ENCODE data around the gene TPH2.

Gene TPH2

GRCh38 chr12:71949646-71950045, 11.0 kb downstream of the TPH2 start:
- Mint-ChIP-seq H3K36me3 (ENCODE audit: low read depth) (no peaks in the 10 kb centered on the region), H3K27ac (no peak overlapping the region), H3K9me3 (no peaks in the 10 kb centered on the region), H3K27me3 (peaks cover 47% of the 10 kb centered on the region), H3K4me3 (no peak overlapping the region), H3K4me1 (ENCODE audit: low read depth) (peaks cover 8% of the 10 kb centered on the region)
- no peak for DNase-seq

DNA sequence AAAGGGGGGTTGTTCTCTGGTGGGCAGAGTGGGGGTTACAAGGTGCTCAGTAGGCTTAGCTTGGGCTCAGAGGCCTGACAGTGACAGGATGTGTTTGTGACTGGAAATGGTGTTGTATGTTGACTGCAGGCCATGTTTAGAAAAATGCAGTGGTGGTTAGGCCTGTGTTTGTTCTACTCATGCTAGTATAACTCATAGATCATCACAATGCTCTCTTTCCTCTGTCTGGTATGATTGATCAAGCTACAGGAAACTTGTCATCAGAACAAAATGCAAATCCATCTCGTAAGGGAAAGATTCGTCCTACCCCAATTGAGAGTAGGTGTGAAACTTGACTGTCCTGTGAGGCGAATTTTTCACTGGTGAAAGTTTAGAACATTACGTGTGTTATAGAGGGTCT, 11.8 kb downstream of the TPH2 start:
- no peak overlapping the region for H3K27ac Mint-ChIP-seq
- H3K36me3 Mint-ChIP-seq (ENCODE audit: low read depth): no peaks in the 10 kb centered on the region
- H3K4me1 Mint-ChIP-seq (ENCODE audit: low read depth): peaks cover 8% of the 10 kb centered on the region
- no peak overlapping the region for H3K4me3 Mint-ChIP-seq
- no peaks in the 10 kb centered on the region for H3K9me3 Mint-ChIP-seq
- peaks cover 39% of the 10 kb centered on the region for H3K27me3 Mint-ChIP-seq
- DNase-seq: no peak

GRCh38 chr12:71950819-71951218, 12.2 kb downstream of the TPH2 start:
- peaks cover 8% of the 10 kb centered on the region for H3K4me1 Mint-ChIP-seq (ENCODE audit: low read depth)
- no peaks in the 10 kb centered on the region for H3K9me3 Mint-ChIP-seq
- no peak for DNase-seq
- no peak overlapping the region for H3K27ac Mint-ChIP-seq
- no peaks in the 10 kb centered on the region for H3K36me3 Mint-ChIP-seq (ENCODE audit: low read depth)
- H3K4me3 Mint-ChIP-seq: no peak overlapping the region
- H3K27me3 Mint-ChIP-seq: peaks cover 36% of the 10 kb centered on the region

GRCh38 chr12:71954083-71954778, 15.6 kb downstream of the TPH2 start:
- H3K4me1 Mint-ChIP-seq (ENCODE audit: low read depth): peaks cover 8% of the 10 kb centered on the region
- no peak for DNase-seq
- H3K27me3 Mint-ChIP-seq: peaks cover 27% of the 10 kb centered on the region
- no peaks in the 10 kb centered on the region for H3K36me3 Mint-ChIP-seq (ENCODE audit: low read depth)
- H3K4me3 Mint-ChIP-seq: no peak overlapping the region
- no peaks in the 10 kb centered on the region for H3K9me3 Mint-ChIP-seq
- H3K27ac Mint-ChIP-seq: no peak overlapping the region

DNA sequence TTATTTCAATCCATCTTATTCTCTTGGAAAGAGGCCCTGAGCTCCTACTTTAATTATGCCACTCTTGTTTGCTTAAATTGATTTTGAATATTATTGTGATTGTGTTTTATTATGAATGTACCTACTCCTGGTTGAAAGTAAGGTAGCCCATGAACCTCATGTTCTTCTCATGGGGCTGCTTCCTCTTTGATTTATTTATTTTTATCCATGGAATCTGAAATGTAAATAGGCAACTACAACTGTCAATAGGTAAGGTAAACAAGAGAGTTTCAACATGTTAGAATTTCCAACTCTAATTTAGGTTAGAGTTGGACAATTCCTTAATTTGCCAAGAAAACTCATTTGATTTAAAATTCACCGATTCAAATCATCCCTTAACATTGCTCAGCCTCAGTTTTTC, 16.2 kb downstream of the TPH2 start:
- Mint-ChIP-seq H3K27me3 (peaks cover 29% of the 10 kb centered on the region), H3K9me3 (no peaks in the 10 kb centered on the region), H3K27ac (no peak overlapping the region), H3K4me3 (no peak overlapping the region), H3K4me1 (ENCODE audit: low read depth) (peaks cover 8% of the 10 kb centered on the region), H3K36me3 (ENCODE audit: low read depth) (no peaks in the 10 kb centered on the region)
- DNase-seq: no peak

DNA sequence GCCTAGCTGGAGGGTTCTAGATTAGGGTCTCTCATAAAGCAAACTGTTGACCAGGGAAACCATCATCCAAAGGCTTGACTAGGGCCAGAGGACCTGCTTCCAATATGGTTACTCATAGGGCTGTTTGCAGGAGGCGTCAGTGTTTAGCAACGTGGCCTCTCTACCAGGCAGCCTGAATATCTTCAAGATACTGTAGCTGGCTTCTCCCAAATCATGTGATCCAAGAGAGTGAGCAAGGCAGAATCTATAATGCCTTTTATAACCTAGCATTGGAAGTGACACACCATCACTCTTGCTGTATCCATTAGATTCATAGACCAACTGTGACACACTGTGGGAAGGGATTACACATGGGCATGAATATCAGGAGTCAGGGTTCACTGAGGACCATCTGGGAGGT, 17.3 kb downstream of the TPH2 start:
- H3K4me3 Mint-ChIP-seq: no peak overlapping the region
- H3K36me3 Mint-ChIP-seq (ENCODE audit: low read depth): no peaks in the 10 kb centered on the region
- H3K4me1 Mint-ChIP-seq (ENCODE audit: low read depth): peaks cover 8% of the 10 kb centered on the region
- no peak overlapping the region for H3K27ac Mint-ChIP-seq
- H3K9me3 Mint-ChIP-seq: no peaks in the 10 kb centered on the region
- no peak for DNase-seq
- peaks cover 28% of the 10 kb centered on the region for H3K27me3 Mint-ChIP-seq

DNA sequence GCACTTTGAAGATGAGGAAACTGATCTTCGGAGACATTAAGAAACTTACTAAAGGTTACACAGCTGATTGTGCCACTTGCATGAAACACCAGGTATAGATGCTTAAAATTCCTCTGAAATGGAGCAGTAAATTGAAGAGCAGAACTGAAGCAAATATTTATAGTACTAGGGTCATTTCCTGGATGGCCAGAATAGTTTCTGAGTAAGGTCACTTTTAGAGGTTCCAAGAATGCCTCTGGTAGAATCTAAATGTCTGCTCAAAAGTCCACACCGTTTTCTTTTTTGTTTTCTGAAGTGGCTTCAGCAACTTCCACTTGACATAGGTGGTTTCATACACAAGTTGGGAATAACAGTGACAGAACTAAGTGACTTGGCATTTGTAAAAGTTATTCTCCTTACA, 19.4 kb downstream of the TPH2 start:
- DNase-seq: no peak
- H3K9me3 Mint-ChIP-seq: no peaks in the 10 kb centered on the region

DNA sequence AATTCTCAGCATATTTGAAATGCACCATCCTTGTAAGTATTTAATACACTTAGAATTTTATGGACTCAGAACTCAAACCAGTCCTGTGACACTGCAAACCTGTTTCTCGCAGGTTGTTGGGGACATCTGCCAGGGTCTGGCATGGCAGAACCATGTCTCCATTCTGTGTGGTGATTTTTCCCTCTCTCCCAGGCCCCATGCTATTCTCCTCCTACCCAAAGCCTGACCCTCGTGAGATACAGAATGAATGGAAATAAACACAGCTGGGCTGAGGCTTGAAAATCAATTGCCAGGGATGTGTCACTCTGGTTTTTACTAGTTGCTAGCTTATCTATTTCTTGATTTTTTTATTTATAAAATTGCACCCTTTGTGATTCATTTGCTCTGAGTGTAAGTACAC, 19.8 kb downstream of the TPH2 start:
- no peak overlapping the region for H3K27ac Mint-ChIP-seq
- H3K27me3 Mint-ChIP-seq: peaks cover 22% of the 10 kb centered on the region
- no peak overlapping the region for H3K4me3 Mint-ChIP-seq
- H3K9me3 Mint-ChIP-seq: no peaks in the 10 kb centered on the region
- H3K36me3 Mint-ChIP-seq (ENCODE audit: low read depth): no peaks in the 10 kb centered on the region
- DNase-seq: no peak
- H3K4me1 Mint-ChIP-seq (ENCODE audit: low read depth): peaks cover 4% of the 10 kb centered on the region

More for the DNA sequence above, 19.4 kb downstream of the TPH2 start:
- peaks cover 4% of the 10 kb centered on the region for H3K4me1 Mint-ChIP-seq (ENCODE audit: low read depth)
- no peak overlapping the region for H3K4me3 Mint-ChIP-seq
- peaks cover 26% of the 10 kb centered on the region for H3K27me3 Mint-ChIP-seq
- H3K27ac Mint-ChIP-seq: no peak overlapping the region
- H3K36me3 Mint-ChIP-seq (ENCODE audit: low read depth): no peaks in the 10 kb centered on the region

GRCh38 chr12:71958993-71959578, 20.4 kb downstream of the TPH2 start:
- H3K4me1 Mint-ChIP-seq (ENCODE audit: low read depth): peaks cover 4% of the 10 kb centered on the region
- H3K36me3 Mint-ChIP-seq (ENCODE audit: low read depth): no peaks in the 10 kb centered on the region
- DNase-seq: no peak
- H3K27me3 Mint-ChIP-seq: peaks cover 22% of the 10 kb centered on the region
- H3K27ac Mint-ChIP-seq: no peak overlapping the region
- no peaks in the 10 kb centered on the region for H3K9me3 Mint-ChIP-seq
- H3K4me3 Mint-ChIP-seq: no peak overlapping the region

DNA sequence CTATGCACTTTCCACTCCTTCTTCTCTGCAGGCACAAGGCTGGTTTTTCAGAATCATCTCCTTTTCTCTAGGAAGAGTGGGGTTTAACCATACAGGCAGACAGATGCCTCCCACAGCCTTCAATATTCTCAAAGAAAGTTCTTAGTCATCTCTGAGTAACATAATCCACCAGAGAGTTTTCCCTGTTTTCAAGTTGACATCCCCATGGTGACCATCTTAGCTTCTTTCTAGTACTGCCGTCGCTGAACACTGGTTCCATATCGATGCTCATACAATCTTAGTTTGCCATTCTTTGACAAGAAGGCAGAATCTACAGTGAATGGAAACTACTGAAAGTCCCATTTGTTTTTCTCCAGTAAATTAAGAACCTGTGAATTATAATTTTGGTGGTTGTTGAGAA, 28.6 kb downstream of the TPH2 start:
- no peaks in the 10 kb centered on the region for H3K9me3 Mint-ChIP-seq
- H3K27ac Mint-ChIP-seq: no peak overlapping the region
- H3K27me3 Mint-ChIP-seq: peaks cover 22% of the 10 kb centered on the region
- H3K4me3 Mint-ChIP-seq: no peak overlapping the region
- DNase-seq: no peak
- H3K4me1 Mint-ChIP-seq (ENCODE audit: low read depth): no peaks in the 10 kb centered on the region
- no peaks in the 10 kb centered on the region for H3K36me3 Mint-ChIP-seq (ENCODE audit: low read depth)

DNA sequence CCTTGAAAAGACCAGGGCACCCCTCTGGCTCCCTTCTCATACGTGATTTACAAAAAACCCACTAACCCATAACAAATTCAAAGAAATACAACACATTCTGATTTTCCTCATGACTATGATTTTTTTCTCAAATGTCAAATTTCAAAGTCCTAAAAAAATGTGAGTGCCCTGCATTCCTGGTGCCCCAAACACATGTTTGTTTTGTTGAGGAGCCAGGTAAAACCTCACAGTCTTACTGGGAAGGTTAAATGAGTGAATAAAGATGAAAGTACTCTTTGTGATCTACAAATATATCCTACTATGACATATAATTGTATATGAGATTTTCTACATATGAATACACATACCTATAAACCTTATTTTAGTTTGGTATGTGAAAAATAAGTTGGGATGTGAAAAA, 30.7 kb downstream of the TPH2 start:
- Mint-ChIP-seq H3K9me3 (no peaks in the 10 kb centered on the region), H3K27me3 (peaks cover 20% of the 10 kb centered on the region), H3K27ac (no peak overlapping the region), H3K4me1 (ENCODE audit: low read depth) (peaks cover 4% of the 10 kb centered on the region), H3K36me3 (ENCODE audit: low read depth) (no peaks in the 10 kb centered on the region), H3K4me3 (no peak overlapping the region)
- no peak for DNase-seq

- H3K4me3 Mint-ChIP-seq: no peak overlapping the region
Observed at GRCh38 chr12:71970031-71970430, 31.4 kb downstream of the TPH2 start.

DNA sequence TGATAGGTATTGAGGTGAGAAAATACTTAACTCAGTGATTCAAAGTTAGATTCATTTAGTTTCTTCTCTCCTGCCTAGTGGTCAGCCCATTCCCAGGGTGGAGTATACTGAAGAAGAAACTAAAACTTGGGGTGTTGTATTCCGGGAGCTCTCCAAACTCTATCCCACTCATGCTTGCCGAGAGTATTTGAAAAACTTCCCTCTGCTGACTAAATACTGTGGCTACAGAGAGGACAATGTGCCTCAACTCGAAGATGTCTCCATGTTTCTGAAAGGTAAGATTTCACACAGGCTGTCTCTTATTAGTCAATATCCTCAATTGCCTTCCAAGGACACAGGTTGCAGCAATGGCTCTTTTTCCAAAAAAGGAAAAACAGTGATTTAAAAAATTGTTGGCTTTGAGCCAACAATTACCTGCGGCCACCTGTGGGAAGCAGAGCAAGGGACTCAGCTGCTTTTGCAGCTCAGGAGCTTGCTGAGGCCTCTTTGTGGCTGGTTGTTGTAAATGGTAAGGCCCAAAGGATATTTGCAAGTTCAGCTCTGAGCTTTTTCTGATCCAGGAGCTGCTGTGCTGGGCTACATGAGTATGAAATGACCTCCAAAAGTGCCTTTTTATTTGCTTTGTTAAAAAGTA, 33.9 kb downstream of the TPH2 start:
- Mint-ChIP-seq H3K27ac (no peak overlapping the region), H3K9me3 (no peaks in the 10 kb centered on the region), H3K4me3 (no peak overlapping the region), H3K36me3 (ENCODE audit: low read depth) (no peaks in the 10 kb centered on the region), H3K4me1 (ENCODE audit: low read depth) (peaks cover 4% of the 10 kb centered on the region), H3K27me3 (peaks cover 12% of the 10 kb centered on the region)
- DNase-seq: no peak

More at GRCh38 chr12:71970031-71970430, 31.4 kb downstream of the TPH2 start:
- Mint-ChIP-seq H3K27me3 (peaks cover 17% of the 10 kb centered on the region), H3K9me3 (no peaks in the 10 kb centered on the region), H3K27ac (no peak overlapping the region), H3K36me3 (ENCODE audit: low read depth) (no peaks in the 10 kb centered on the region), H3K4me1 (ENCODE audit: low read depth) (peaks cover 4% of the 10 kb centered on the region)
- no peak for DNase-seq

- DNase-seq: no peak
- Mint-ChIP-seq H3K4me1 (ENCODE audit: low read depth) (peaks cover 4% of the 10 kb centered on the region), H3K9me3 (no peaks in the 10 kb centered on the region), H3K4me3 (no peak overlapping the region), H3K27ac (no peak overlapping the region), H3K27me3 (peaks cover 7% of the 10 kb centered on the region), H3K36me3 (ENCODE audit: low read depth) (no peaks in the 10 kb centered on the region)
Observed at GRCh38 chr12:71973687-71974086, 35.0 kb downstream of the TPH2 start.

GRCh38 chr12:71980538-71980937, 41.9 kb downstream of the TPH2 start:
- no peak for DNase-seq
- no peak overlapping the region for H3K27ac Mint-ChIP-seq
- no peaks in the 10 kb centered on the region for H3K4me1 Mint-ChIP-seq (ENCODE audit: low read depth)
- H3K36me3 Mint-ChIP-seq (ENCODE audit: low read depth): no peaks in the 10 kb centered on the region
- peaks cover 4% of the 10 kb centered on the region for H3K27me3 Mint-ChIP-seq
- H3K9me3 Mint-ChIP-seq: no peaks in the 10 kb centered on the region
- H3K4me3 Mint-ChIP-seq: no peak overlapping the region
